ENCODE data around the gene LYRM1.

LYRM1 gene

DNA sequence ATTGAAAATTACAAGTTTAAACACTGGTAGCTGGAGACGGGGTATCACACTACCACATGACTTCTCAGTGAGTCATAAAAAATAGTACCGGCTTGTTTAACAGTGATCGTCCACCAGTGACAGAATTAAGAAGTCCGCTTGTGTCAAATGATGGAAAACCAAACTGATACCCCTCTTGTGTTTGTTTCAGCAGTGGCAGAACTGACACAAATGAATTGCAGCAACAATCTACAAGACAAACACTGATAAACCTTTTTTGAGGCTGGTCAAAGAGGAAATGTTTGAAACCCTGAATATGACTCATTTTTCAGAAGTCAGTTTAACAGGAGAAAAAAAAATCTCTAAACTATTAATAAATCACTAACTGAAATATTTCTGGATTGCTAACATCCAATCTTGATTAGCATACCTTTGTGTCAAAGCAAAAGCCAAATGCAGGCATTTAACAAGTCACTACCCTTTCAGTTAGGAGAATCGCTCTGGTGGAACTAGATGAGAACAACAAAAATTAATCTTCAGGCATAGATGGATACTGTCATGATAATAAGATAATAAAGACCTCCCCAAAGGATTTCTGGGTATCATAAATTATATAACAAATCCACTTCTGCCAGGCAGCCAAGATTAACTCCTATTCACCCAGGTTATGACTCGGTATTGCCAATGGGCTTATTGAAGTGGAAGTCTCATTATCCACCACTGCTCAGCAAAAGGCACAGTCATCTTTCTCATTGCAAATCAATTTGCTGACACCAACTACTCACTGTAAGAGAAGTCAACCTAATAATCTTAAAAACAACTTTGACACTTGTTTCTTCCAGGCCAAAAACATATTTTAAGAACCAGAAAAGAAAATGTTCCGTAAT, 21.2 kb upstream of the LYRM1 start:
- no peak overlapping the region for H3K4me2 ChIP-seq (ENCODE audit: low read length)

DNA sequence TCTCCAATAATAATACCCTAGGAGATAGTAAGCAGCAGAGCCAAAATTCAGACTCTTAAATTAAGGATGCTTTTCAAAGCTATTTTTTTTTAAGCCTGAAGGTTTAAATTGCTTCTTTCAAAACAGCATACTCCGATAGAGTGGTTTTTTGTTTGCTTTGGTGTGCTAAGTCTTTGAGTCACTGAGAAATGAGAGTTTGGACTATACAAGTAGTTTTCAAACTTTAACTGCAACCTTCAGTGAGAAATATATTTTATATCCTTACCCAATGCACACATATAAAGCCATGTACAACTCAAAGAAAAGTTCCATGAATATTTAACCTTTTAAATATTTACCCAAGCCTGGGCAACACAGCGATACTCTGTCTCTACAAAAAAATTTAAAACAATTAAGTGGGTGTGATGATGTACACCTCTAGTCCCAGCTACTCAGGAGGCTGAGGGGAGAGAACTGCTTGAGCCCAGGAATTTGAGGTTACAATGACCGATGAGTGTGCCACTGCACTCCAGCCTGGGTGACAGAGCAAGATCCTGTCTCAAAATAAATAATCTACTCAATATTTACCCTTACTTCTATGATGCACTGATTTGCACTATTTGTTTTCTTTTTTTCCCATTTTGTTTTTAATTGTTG, 19.6 kb upstream of the LYRM1 start:
- no peak overlapping the region for H3K4me3 ChIP-seq (ENCODE audit: low read depth, low read length, poor library complexity, severe bottlenecking)
- H3K9ac ChIP-seq (ENCODE audit: low read length): no peak overlapping the region
- H3F3A ChIP-seq (ENCODE audit: insufficient read depth, low read length): 0 out of 2 replicates have a peak, but pooled peaks cover 3% of the 10 kb centered on the region
- no peak overlapping the region for H2AFZ ChIP-seq (ENCODE audit: low read length)
- H3K4me2 ChIP-seq (ENCODE audit: low read length): no peak overlapping the region
- no peak overlapping the region for H3K27ac ChIP-seq (ENCODE audit: low read depth, low read length, poor library complexity, severe bottlenecking)
- peaks cover 10% of the 10 kb centered on the region for H3K4me1 ChIP-seq (ENCODE audit: insufficient read depth, low read length, severe bottlenecking)
- peaks cover 7% of the 10 kb centered on the region; the same call in 1 of the 2 replicates for H3K36me3 ChIP-seq (ENCODE audit: insufficient read depth, low read length)
- H4K20me1 ChIP-seq (ENCODE audit: insufficient read depth, low read length): no peaks in the 10 kb centered on the region
- H3K9me3 ChIP-seq (ENCODE audit: low read length): no peaks in the 10 kb centered on the region
- H3K27me3 ChIP-seq (ENCODE audit: insufficient read depth, low read length): no peaks in the 10 kb centered on the region
- H3K9me2 ChIP-seq (ENCODE audit: low read depth, low read length): no peaks in the 10 kb centered on the region
- no peaks in the 10 kb centered on the region for H3K79me2 ChIP-seq (ENCODE audit: insufficient read depth, low read length)
- TF ChIP-seq, protein P1, sequence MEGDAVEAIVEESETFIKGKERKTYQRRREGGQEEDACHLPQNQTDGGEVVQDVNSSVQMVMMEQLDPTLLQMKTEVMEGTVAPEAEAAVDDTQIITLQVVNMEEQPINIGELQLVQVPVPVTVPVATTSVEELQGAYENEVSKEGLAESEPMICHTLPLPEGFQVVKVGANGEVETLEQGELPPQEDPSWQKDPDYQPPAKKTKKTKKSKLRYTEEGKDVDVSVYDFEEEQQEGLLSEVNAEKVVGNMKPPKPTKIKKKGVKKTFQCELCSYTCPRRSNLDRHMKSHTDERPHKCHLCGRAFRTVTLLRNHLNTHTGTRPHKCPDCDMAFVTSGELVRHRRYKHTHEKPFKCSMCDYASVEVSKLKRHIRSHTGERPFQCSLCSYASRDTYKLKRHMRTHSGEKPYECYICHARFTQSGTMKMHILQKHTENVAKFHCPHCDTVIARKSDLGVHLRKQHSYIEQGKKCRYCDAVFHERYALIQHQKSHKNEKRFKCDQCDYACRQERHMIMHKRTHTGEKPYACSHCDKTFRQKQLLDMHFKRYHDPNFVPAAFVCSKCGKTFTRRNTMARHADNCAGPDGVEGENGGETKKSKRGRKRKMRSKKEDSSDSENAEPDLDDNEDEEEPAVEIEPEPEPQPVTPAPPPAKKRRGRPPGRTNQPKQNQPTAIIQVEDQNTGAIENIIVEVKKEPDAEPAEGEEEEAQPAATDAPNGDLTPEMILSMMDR (IDR thresholded peaks at IDR 0.05; ENCODE audit: low read length): no peak
- TF ChIP-seq EZH2 (IDR thresholded peaks at IDR 0.05; ENCODE audit: borderline replicate concordance, low read length): no peak

More for the DNA sequence above, 21.2 kb upstream of the LYRM1 start:
- Histone ChIP-seq H2AFZ (ENCODE audit: low read length) (no peak overlapping the region), H3K36me3 (ENCODE audit: insufficient read depth, low read length) (peaks cover 5% of the 10 kb centered on the region; the same call in 1 of the 2 replicates), H3K27me3 (ENCODE audit: insufficient read depth, low read length) (no peaks in the 10 kb centered on the region), H3K4me3 (ENCODE audit: low read depth, low read length, poor library complexity, severe bottlenecking) (no peak overlapping the region), H3K4me1 (ENCODE audit: insufficient read depth, low read length, severe bottlenecking) (peaks cover 18% of the 10 kb centered on the region), H3K27ac (ENCODE audit: low read depth, low read length, poor library complexity, severe bottlenecking) (no peak overlapping the region), H4K20me1 (ENCODE audit: insufficient read depth, low read length) (no peaks in the 10 kb centered on the region), H3K9me3 (ENCODE audit: low read length) (no peaks in the 10 kb centered on the region), H3K79me2 (ENCODE audit: insufficient read depth, low read length) (no peaks in the 10 kb centered on the region), H3K9ac (ENCODE audit: low read length) (no peak overlapping the region), H3K9me2 (ENCODE audit: low read depth, low read length) (no peaks in the 10 kb centered on the region), H3F3A (ENCODE audit: insufficient read depth, low read length) (0 out of 2 replicates have a peak, but pooled peaks cover 2% of the 10 kb centered on the region)
- TF ChIP-seq, protein P1 (IDR thresholded peaks at IDR 0.05; ENCODE audit: low read length): no peak
- no peak for TF ChIP-seq EZH2 (IDR thresholded peaks at IDR 0.05; ENCODE audit: borderline replicate concordance, low read length)

DNA sequence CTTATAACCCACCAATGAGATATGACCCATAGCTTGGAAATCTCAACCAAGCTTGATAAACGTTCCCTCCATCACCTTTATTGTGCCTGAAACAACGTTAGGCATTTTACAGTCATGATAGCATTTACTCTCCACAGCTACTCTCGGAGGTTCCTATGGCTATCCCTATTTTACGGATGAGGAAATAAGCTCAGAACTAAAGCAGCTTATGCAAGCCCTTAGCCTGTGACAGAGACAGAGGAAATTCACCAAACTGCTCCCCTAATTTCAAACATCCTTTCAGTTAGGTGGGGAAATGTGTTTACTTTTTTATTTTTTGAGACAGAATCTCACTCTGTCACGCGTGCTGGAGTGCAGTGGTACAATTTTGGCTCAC, 19.1 kb upstream of the LYRM1 start:
- Histone ChIP-seq H3K27me3 (ENCODE audit: insufficient read depth, low read length) (no peaks in the 10 kb centered on the region), H3K4me2 (ENCODE audit: low read length) (no peak overlapping the region), H3K4me1 (ENCODE audit: insufficient read depth, low read length, severe bottlenecking) (peaks cover 10% of the 10 kb centered on the region), H3K79me2 (ENCODE audit: insufficient read depth, low read length) (no peaks in the 10 kb centered on the region), H3K27ac (ENCODE audit: low read depth, low read length, poor library complexity, severe bottlenecking) (no peak overlapping the region), H4K20me1 (ENCODE audit: insufficient read depth, low read length) (no peaks in the 10 kb centered on the region), H2AFZ (ENCODE audit: low read length) (no peak overlapping the region), H3K4me3 (ENCODE audit: low read depth, low read length, poor library complexity, severe bottlenecking) (no peak overlapping the region), H3K36me3 (ENCODE audit: insufficient read depth, low read length) (peaks cover 7% of the 10 kb centered on the region; the same call in 1 of the 2 replicates), H3K9me2 (ENCODE audit: low read depth, low read length) (no peaks in the 10 kb centered on the region), H3F3A (ENCODE audit: insufficient read depth, low read length) (0 out of 2 replicates have a peak, but pooled peaks cover 3% of the 10 kb centered on the region), H3K9ac (ENCODE audit: low read length) (no peak overlapping the region), H3K9me3 (ENCODE audit: low read length) (no peaks in the 10 kb centered on the region)
- TF ChIP-seq, protein P1 (IDR thresholded peaks at IDR 0.05; ENCODE audit: low read length): no peak
- no peak for TF ChIP-seq EZH2 (IDR thresholded peaks at IDR 0.05; ENCODE audit: borderline replicate concordance, low read length)
